Raji (cell line): ENCODE measurements around the gene TCOF1.
A peak's percentile ranks its signal among the peaks of the same experiment; 100 is the strongest.

ENCODE experiments used
- POLR2A ChIP-seq: IDR thresholded peaks from 2 replicates; pipeline ENCODE4 v1.6.1; 2011; ENCODE audit warnings: low read depth, low read length, control low read depth; ENCODE audit not compliant: insufficient read depth

Gene TCOF1

GRCh38 chr5:150436141-150436680 is 78.7 kb downstream of the TCOF1 start:
- TF ChIP-seq POLR2A = 0 out of 2 replicates have a peak, but pooled peaks have one; percentile 22

- no peak for TF ChIP-seq POLR2A
These were observed 81.5 kb downstream of the TCOF1 start for GRCh38 chr5:150438873-150439546.

- 0 out of 2 replicates have a peak, but pooled peaks have one; percentile 20 for TF ChIP-seq POLR2A
These were observed 83.7 kb downstream of the TCOF1 start for GRCh38 chr5:150440948-150441812.

- no peak for TF ChIP-seq POLR2A
These were observed 84.6 kb downstream of the TCOF1 start for GRCh38 chr5:150441813-150442698.

GRCh38 chr5:150442699-150443080 is 85.2 kb downstream of the TCOF1 start:
- 0 out of 2 replicates have a peak, but pooled peaks have one; percentile 10 for TF ChIP-seq POLR2A

- no peak for TF ChIP-seq POLR2A
These were observed 86.0 kb downstream of the TCOF1 start for GRCh38 chr5:150443242-150444075.

GRCh38 chr5:150444770-150445169 is 87.3 kb downstream of the TCOF1 start:
- TF ChIP-seq POLR2A = no peak

- no peak for TF ChIP-seq POLR2A
These were observed 88.6 kb downstream of the TCOF1 start for GRCh38 chr5:150446088-150446487.

GRCh38 chr5:150446583-150446982 is 89.1 kb downstream of the TCOF1 start:
- TF ChIP-seq POLR2A = no peak

GRCh38 chr5:150447188-150447587 is 89.7 kb downstream of the TCOF1 start:
- no peak for TF ChIP-seq POLR2A

GRCh38 chr5:150448334-150448733 is 90.8 kb downstream of the TCOF1 start:
- no peak for TF ChIP-seq POLR2A

- no peak for TF ChIP-seq POLR2A
These were observed 91.5 kb downstream of the TCOF1 start for GRCh38 chr5:150448952-150449516.
